Stimulated activated CD8-positive, alpha-beta memory T cell treated with anti-CD3 and anti-CD28 coated beads, Interleukin-2, amount 100 ng/mL, for 1 hour (primary cell): Measurements from ENCODE around the gene STX10.

ENCODE experiments used
- DNase-seq, 2 donors: peaks; one replicate each; pipeline ENCODE4 v3.0.0-alpha.2; 2020; ENCODE audit warnings: low read depth in 2 of 2

The STX10 gene

DNA sequence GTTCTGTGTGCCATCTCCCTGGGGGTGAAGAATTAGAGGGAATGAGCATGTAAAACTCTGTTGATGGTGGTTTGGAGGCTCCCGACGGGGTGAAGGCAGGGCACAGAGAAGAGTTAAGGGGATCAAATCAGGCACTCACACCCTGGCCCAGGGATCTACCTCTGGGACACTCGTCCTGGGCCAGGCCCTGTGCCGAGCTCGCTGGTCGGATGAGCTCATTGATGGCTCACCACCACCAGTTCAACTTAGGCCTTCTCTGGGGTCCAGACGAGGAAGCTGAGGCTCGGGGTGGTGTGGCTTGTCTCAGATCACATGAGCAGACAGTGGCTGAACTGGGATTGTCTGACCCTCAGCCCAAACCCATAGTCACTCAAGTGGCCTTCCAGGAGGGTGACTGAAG lies 30.5 kb downstream of the STX10 start:
- DNase-seq, result no peak

DNA sequence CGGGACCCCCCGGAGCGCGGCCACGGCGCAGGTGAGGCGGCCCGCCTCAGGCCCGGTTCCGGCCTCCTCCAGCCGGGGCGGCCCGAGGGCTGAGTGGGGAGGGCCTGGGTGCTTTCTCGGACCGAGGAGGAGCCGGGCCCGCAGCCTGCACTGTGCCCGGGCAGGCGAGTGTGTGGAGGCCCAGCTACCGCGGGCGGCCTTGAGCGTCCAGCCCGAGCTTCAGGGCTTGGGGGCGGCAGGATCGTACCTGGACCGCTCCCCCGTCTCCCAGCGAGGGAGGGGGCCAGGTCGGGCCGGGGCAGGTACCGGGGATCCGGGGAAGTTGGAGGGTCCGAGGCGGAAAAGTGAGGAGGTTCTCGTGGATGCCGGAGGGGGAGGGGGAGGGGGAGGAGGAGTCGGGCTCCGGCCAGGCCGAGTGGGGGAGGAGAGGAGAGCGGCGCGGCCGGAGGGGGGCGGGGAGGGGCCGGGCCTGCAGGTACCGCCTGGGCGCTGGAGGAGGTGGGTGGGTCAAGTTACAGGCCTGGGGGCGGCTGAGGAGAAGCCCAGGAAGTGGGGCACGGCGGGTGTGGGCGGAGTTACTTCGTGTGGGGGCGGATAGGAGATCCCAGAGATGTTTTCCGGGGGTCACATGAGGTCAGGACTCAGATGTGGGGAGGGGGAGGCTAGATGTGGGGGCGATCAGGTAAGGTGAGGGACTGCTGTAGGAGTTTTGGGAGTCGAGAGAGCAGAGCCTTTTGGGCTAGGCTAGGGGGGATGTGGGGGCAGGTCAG lies 31.6 kb downstream of the STX10 start:
- DNase-seq, result no peak

DNA sequence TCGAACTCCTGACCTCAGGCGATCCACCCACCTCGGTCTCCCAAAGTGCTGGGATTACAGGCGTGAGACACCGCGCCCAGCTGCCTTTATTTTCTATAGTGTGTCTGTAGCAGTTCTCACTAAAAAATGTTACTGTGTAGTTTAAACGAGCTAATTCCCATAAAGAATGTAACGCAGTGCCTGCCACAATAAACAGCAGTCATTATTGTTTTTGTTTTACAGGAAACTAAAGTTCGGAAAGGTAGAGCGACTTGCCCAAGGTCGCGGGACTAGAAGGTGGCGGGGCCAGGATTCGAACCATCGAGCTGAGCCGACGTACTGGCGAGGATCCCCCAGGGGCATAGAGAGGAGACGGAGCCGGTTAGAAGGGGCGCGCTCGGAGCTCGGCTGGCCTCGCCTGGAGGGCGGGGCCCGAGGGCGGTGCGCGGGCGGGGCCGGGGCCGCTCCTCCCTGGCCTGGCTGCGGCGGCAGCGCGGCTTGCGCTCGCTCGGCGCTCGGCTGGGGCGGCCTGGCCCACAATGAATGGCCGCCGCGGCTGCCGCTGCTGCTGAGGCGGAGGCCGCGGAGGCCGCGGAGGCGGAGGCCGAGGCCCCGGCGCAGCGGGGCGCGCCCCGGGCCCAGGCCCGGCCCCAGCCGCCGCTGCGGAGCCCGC lies 32.3 kb downstream of the STX10 start, which contains the start of gene NACC1:
TSS of gene NACC1 (plus strand) at position 493 of the 652 bp plus-strand sequence. CDS start 16,944 bp downstream, outside the sequence.
- peak; percentile 74 to 79 for DNase-seq

DNA sequence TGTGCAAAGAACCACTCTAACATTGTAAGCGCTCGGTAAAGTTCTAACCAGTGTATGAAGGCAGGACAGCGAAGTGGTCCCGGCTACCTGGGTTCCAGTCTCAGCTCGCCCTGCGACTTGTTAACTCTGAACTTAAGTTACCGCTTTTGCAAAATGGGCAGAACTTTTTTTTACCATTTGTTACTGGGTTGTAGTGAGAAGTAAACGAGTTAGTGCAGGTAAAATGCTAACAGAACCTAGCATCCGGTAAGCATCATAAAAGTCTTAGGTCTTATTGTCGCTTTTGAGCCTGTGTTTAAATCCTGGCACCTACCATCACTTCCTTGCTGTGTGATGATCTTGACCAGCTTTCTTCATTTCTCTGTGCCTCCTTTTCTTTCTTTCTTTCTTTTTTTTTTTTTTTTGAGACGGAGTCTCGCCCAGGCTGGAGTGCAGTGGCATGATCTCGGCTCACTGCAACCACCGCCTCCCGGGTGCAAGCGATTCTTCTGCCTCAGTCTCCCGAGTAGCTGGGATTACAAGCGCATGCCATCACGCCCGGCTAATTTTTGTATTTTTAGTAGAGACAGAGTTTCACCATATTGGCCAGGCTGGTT lies 32.9 kb downstream of the STX10 start:
- DNase-seq, result no peak

DNA sequence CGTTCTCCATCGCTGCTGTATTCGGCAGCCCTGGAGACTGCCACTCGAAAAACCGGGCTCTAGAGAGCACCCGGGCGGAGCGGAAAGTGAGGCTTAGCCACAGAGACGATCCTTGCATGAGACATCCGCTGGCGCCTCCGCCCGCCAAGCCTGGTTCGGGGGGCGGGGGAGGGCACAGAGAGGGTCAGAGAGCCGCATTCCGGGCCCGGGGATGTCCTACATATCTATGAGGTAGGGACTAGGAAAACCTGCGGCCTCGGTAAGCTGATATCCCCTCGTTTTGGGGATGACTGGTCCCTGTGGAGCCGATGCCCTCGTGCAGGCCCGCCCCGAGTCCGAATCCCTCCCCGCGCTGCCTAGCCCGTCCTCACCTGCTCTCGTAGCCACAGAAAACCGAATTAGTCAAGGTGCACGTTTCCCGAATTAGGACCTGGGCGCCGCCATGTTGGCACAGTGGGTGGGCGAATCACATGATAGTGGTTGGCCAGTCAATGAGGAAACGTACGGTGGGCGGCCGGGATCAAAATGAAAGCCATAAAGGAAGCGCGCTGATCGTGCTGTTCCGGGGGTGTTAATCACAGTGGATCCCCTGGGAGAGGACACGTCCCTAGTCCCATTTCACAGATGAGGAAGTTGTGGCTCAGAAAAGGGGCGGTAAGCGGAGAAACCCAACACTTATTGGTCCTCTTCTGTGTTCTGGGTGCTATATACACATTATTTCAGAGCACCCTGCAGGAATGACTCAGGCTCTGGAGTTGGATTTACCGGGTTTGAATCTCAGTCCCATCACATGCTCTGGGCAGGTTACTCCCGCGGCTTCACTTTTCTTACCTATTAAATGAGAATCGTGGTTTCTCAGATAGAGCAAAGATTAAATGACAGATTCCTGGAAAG lies 33.6 kb downstream of the STX10 start, which contains the start of gene TRMT1:
TSS of gene TRMT1 (minus strand) at position 459 of the 894 bp plus-strand sequence. CDS start at position 118, 341 bp downstream.
- peak; percentile 72 to 77 for DNase-seq

DNA sequence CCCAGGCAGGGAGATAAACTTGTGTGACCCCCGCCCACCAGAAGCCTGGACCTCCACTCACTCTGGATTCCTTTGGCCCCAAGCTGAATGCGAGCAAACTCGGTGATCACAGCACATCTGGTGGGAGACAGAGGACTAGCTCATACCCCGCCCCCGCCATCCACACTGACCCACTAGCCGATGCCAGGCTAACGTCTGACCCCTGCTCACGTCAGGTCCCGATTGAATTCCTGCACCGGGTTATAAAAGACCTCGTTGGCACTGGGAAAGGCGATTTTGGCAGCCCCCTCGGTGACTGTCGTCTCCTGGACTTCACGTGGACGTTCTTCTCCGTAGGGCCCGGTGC lies 34.3 kb downstream of the STX10 start:
- DNase-seq, result no peak

DNA sequence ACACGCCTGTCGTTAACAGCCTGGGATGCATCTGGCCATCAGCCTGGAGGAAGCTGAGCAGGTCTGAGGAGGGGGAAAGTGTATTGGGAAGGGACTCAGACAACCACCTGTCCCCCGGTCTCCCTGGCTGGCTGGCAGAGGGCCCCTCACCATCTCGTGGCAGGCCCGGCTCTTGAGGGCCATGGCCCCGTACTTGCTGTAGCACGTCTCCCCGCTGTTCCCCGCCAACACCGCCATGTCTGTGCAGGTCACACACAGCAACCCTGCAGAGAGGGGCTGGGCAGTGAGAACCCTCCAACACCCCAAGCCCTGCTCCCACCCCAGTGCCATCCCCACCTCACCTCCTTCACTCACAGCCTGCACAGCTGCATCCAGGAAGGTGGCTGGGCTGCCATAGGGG lies 37.6 kb downstream of the STX10 start:
- DNase-seq, result no peak

DNA sequence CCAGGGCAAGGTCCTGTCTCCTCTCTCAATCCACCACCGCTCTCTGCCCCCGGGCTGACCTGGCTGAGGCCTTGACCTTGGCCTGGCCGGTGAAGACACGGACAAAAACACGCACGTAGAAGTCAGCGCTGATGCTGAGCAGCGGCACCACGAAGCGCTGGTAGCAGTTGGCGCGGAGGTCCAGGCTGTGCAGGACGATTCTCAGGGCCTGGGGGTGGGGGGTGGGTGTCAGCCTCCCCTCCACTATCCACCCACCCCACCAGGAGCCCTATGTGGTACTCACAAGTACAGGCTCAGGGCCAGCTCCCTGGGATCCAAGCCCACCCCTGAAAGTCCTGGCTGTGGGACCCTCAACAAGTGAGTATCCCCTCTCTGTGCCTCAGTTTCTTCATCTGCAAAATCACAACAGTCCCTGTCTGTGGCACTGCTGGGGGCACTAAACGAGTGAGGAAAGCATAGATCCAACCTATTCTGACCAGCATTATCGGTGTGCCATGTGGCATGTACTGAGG lies 40.0 kb downstream of the STX10 start:
- DNase-seq, result no peak

DNA sequence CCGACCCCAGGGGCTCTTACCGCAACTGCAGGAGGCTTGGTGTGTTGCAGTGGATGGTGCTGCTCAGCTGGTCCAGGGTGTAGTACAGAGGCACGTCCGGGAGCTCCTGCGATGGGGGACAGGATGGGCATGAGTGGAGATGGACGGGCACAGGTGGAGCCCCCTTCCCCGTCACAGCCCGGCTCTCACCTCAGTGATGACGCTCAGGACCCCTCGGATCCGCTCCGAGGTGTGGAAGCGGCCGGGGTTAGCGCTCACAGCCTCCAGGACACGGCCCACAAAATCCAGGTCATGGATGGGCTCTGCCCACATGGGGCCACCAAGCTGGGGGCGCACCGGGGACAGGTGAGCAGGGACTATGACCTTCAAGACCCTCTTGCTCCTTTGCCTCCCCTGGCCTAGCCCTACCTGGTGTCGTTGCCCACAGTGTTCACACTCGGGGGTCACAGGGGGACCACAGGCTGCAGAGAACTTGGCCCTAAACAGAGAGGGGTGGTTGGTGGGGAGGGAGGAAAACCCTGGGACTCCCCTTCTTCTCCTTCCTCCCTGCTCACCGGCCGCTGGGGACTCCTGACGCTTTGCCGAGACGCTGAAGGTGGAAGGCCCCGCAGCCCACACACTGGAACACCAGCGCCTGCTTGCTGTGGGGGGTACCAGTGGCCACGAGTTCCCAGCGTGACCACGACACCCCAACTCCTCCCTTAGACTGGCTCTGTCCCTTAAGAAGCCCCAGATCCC lies 40.6 kb downstream of the STX10 start:
- no peak for DNase-seq

DNA sequence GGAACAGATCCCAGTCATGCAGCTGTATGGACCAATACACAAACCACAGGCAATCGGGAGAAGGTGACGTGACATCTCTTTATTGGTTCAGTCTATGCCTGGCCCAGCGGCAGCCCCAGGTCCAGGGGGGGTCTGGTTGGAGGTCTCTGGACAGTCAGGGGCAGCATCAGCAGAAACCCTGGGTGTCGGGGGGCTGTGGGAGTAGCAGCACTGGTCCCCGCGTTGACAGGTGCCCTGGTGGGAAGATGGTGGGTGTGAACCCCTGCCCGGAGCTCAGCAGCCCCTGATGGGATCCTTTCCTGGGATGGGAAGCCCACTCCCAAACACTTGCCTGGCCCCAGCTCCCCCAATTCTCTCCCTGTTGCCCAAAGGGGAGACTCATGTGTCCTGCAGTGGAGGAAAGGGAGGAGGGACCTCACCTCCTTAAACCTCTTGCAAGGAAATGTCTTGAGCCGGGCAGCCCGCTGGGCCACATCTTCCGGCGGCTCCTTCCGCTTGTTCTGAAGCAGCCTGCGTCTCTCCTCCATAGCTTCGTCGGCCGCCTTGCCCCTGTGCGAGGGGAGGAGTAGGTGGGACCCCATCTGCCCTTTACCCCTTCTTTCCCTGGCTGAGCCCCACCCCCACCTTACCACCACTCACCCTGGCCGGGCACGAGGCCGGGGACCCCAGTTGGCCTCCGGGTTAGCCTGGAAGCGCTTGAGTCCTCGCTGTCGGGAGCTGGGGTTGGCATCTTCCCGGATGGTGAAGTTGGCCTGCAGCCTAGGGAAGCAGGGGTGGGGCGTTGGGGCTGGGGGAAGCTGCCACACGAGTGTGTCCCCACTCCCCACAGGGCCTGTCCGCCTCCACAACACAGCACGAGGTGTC lies 45.1 kb downstream of the STX10 start:
- no peak for DNase-seq

DNA sequence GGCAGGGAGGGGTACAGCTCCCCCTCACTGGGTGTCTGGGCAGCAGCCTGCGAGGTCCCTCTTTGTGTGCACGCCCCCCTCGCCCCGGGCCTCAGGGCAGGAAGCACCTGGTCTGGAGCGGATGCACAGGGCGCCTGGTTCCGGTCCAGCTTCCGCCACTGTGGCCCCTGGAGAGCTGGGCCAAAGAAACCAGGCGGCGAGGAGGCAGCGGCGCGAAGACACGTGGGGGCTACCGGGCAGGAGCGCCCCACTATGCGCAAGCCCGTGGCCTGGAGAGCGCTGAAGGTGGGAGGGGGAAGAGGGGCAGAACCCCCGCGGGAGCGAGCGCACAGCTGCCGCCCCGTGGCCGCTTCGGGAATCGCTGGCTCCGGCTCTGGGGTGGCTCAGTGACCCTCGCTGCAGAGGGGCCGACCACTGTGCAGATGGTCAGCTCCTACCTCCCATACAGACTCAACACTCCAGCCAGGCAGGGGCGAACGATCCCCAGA lies 45.8 kb downstream of the STX10 start:
- peak in 1 of 2 donors; percentile 49 for DNase-seq

DNA sequence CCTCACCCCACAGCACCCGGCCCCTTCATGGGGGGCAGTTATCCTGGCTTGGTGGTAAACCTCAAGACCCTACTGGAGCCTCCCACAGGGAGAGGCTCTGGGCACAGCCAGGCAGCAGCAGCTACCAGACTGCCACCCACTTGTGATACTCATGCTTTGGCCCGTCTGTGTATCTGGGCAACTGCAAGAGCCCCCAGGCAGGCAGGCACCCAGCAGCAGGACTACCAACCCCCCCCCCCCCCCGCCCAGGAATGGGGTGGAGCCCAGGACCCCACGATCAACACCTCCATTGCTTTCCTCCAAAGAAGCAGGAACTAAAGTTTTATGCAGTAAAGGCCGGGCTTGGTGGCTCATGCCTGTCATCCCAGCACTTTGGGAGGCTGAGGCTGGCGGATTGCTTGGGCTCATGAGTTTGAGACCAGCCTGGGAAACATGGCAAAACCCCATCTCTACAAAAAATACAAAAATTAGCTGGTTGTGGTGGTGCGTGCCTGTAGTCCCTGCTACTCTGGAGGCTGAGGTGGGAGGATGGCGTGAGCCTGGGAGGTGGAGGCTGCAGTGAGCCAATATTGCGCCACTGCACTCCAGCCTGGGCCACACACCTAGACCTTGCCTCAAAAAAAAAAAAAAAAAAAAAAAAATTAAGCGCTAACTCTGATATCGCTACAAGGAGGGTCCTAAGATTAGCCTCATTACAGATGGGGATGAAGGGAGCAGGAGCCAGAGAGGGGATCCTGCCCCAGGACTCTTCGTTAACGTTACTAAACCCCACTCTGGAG lies 46.4 kb downstream of the STX10 start:
- DNase-seq, result no peak

DNA sequence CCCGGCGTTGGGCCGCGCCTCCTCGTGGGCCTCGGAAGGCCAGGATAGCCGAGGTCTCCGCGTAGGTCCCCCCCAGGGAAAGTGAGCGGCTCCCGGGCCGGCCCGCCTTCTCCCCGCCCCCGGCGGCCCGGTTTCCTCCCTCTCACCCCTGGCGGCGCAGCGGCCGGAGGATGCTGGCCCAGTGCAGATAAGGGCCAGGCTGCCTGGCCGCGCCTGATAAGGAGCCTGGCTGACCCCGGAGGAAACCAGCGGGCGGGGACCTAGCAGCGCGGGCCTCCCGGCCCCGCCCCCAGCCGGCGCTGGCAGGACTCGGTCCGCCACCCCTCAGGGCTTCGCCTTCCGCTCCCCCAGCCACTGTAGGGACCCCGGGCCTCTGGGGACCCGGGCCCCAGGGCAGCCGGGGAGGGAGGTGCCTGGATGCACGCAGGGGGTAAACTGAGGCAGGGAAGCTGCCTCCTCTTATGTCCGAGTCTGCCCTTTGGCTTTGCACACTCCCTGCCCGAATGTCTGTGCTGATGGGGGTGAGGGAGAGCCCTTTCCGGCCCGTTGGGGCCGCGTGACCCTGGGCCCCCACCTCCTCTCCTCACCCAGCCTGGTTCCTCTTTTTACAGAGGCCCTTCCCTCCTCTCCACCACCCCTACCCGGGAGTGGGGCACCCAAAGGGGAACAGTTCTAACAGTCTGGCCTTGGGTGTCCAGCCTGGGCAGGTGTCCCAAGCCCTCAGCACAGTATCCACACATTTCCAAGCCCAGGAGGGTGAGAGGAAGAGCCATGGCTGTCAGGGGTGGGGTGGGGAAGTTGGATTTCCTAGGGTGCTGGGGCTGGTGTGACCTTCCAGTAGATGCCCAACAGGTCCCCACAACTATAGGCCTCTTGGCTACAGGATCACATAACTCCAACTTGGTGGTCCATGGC lies 47.3 kb downstream of the STX10 start, which contains the start of gene LYL1:
TSS of gene LYL1 (minus strand) at position 193 of the 915 bp plus-strand sequence. CDS start 1,687 bp downstream, outside the sequence.
- DNase-seq, result no peak

DNA sequence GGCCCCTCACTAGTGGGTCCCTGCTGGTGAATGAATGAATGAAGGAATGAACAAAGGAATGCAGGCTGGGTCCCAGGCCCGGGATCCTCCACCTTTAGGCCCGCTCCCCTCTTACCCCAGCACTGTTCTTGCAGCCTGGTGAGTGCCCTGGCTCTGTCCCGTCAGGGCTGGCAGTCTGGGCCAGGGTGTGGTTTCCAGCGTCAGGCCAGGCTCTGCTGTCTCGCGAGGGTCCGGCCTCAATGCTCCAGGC lies 47.8 kb downstream of the STX10 start:
- DNase-seq, result no peak

DNA sequence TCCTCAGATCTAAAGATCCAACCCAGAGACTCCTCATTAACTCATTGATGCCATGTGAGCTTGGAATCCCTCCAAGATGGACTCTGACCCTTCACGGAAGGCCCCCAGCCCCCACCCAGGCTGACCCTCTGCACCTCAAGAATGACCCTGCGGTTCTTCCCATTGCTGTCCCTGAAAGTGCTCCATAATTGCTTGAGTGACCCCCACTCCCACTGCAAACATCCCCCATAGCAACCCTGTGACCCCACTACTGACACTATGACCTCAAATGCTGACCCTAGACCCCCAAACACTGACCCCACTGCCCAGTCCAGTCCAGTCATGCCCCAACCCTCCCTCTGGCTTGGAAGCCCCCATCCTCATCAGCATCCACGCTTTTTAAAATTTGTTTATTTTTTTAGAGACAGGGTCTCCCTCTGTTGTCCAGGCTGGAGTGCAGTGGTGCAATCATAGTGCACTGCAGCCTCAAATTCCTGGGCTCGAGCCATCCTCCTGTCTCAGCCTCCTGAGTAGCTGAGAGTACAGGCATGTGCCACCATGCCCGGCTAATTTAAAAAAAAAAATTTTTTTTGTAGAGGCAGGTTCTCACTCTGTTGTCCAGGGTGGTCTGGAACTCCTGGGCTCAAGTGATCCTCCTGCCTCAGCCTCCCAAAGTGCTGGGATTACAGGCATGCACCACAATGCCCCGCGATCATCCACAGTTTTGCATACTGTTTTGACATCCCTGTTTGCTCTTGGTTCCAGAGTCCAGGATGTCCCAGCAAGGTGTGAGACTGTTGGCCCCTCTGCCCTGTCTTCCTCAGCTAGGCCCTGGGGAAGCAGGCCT lies 48.4 kb downstream of the STX10 start:
- DNase-seq, result no peak

DNA sequence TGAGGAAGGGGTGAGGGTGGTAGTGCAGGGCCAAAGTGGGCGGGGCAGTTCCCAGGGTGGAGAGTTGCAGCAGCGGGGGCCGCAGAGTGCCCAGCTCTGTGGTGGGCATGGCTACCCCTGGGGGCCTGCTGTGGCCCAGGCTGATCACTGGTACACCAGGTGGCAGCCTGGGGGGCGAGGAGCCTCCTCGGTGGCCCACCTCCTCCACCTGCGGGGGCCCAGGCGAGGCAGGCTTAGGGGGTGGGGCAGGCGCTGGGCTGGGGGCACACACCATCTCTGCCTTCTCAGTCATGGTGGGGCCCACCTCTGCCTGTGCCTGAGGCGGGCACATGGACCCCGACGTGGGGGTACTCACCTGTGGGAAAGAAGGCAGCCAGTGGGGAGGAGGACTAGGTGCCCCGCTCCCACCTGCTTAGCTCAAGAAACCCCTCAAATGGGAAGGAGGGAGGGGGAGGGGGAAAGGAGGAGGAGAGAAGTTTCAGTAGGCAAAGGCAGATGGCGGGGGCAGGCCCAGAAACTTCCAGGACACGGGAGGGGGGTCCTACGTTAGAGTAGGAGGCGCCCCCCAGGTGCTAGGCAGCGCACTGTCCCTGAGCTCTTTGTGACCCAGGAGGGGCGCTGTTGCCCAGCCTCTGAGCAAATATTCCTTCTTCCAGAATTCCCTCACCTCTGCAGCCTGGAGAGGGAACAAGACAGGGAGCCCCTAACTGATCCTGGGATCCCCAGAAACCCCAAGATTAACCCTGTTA lies 49.2 kb downstream of the STX10 start:
- no peak for DNase-seq
